A549 treated with AZD2906 at 1 μM for 4 hours (cell line): ENCODE measurements around the gene DNAJC5. TPM values are rescaled to one million over a fixed set of nuclear protein-coding genes. Genes with fewer than 3 reads are reported as not detected.

Experiments
- total RNA-seq: library from RNA; stranded (reverse); fragments of 200-300 nt; extraction: Qiagen RNA extraction; gene quantifications from 5 replicates; pipeline ENCODE4 v1.2.3, GENCODE V29; 2022

DNAJC5 gene, protein sequence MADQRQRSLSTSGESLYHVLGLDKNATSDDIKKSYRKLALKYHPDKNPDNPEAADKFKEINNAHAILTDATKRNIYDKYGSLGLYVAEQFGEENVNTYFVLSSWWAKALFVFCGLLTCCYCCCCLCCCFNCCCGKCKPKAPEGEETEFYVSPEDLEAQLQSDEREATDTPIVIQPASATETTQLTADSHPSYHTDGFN
- 25.9 to 29.2 TPM (median 28.0 TPM) in 5 replicates for total RNA-seq

DNA sequence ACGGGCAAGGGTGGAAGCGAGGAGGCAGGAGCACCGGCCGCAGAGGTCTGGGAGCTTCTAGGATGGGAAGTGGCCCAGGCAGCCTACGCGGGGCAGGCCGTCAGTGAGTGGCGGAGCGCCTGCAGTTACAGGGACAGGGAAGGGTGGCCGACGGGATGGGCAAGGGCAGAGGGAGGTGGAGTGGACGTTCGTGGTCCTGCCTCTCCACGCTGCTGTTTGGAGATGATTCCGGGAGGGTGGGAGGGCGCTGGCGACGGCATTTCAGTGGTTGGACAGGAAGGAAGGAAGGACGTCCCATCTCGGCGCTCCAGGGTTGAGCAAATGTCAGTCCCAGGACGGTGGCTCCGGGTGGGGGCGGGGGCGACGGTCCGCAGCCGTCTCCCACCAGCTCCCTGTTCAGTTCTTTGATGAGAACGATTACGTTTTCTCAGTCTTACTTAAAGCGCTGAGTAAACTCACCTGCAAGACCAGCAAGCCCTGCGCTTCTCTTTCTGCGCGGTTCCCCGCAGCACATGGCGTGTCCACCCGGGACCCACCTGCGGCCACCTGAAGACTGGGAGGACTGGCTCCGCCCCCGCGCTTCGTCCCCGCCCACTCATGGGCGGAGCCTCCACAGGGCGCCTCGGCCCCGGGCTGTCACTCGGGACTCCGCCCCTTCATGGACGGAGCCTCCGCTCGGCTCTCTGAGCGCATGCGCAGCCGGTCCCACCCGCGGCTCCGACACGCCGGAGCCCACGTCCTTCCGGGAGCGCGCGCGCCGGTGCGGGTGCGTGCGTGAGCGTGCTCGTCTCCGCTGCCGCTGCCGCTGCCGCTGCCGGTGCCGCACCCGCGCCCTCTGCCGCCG is at the start of gene DNAJC5:
DNAJC5 (plus strand) TSS at position 769 of the 844 bp plus-strand sequence. CDS start 33,220 bp downstream, outside the sequence.

DNA sequence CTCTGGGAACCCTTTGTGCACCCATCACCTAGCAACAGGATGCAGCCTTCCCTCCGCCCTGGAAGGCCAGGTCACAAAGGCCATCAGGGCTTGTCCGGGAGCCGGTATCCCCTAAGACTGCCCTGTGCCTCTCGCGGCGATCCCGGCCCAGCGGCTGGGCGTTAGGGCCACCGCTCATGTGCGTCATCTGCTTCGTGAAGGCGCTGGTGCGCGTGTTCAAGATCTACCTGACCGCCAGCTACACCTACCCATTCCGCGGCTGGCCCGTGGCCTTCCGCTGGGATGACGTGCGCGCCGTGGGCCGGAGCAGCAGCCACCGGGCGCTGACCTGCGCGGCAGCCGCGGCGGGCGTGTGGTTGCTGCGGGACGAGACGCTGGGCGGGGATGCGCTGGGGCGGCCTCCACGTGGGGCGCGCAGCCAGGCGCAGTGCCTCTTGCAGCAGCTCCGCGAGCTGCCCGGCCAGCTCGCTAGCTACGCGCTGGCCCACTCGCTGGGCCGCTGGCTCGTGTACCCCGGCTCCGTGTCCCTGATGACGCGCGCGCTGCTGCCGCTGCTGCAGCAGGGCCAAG is 33.5 kb upstream of the DNAJC5 start, which contains the start of gene ABHD16B:
ABHD16B (plus strand) TSS at position 134 of the 570 bp plus-strand sequence; CDS start at position 177, 43 bp downstream.

GRCh38 chr20:63864978-63865640 is 29.8 kb upstream of the DNAJC5 start, which contains the start of gene TPD52L2:
TPD52L2 (plus strand) TSS chr20:63865270; CDS start chr20:63865366, 96 bp downstream.

GRCh38 chr20:63955827-63956663 is 61.1 kb downstream of the DNAJC5 start, which contains the start of gene UCKL1:
UCKL1 (minus strand) TSS chr20:63956416; CDS start chr20:63956372, 44 bp downstream.

DNA sequence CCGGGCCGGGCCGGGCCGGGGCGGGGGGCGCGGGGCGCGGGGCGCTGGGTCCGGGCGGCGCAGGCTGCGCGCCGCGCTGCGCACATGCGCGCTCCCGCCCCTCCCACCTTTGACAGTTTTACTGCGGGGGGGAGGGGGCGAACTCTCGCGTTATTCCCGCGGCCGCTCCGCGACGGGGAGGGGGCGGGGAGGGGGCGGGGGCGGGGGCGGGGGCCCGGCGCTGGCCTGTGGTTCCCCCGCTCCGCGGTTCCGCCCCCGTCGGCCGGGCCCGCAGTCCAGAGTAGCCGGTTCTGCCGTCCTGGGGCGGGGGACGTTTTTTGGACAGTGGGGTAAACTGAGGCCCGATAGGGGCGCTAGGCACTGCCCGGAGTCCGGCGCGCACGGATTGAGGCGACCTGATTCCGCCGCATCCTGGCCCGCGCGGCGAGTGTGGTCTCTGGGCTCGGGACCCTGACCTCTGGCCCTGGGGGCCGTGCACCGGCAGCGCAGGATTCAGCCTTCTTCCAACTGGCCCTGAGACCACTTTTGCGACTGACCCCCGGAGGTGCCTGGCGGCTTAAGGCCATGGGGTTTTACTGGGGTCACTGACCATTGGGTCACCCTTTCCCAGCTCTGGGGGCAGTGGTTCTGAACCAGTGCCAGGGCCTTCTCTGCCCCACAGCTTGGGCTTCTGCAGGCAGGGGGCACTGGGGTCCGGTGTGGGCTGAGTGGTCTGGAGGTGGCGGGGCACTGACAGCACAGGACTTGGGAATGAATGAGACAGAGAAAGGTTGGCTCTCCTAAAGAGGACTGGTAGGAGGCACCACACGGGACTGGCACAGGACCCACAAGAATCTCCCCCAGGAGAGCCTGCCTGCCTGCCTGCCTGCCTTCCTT is 75.2 kb downstream of the DNAJC5 start, which contains the start of gene ZNF512B:
ZNF512B (minus strand) TSS at position 93 of the 876 bp plus-strand sequence. CDS start 1,980 bp downstream, outside the sequence.

GRCh38 chr20:63979557-63980316 is 84.8 kb downstream of the DNAJC5 start, which contains the start of gene SAMD10:
SAMD10 (minus strand) TSS chr20:63979642; CDS start chr20:63979467, 175 bp downstream.

DNA sequence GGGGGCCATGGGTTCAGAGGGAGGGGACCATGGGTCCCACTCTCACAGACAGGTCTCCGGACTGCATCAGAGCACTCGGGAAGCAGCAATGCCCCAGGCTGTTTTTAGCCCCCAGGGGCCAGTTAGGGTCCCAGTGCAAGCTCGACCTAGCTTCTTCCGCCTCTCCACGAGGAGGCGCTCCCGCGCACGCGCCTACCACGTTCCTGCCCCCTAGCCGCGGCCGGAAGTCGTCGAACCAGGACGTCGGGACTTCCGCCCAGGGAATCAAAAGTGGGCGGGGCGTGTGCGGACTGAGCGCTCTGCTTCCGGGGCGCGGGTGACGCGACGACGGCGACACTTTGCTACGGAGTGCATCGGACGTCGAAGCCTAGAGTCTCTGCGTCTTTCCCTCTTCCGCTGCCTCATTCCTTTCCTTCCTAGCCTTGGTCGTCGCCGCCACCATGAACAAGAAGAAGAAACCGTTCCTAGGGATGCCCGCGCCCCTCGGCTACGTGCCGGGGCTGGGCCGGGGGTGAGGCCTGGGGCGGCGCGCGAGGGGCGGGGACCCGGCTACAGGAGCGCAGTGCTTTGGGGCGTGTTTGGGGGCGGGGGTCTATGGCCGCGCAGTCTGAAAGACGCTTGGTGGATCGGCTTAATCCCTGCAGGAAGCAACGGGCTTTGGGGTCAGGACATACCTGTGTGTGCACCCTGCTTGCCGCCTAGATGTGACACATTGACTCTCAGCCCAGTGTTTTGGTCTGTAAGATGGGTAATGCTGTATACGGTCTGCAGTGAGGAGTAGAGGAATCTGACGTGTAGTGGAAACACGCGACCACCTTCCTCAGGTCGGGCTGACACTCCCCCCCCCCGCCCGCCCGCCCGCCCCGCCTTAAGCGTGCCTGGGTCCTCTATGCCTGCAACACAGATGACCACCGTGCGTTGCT is 86.1 kb downstream of the DNAJC5 start, which contains the start of gene PRPF6:
PRPF6 (plus strand) TSS at position 327 of the 923 bp plus-strand sequence; CDS start at position 441, 114 bp downstream.

Other genes with a start within 250 kb of the DNAJC5 start
- gene STMN3, start 241.7 kb upstream of the DNAJC5 start, total RNA-seq = 7.1 to 11.5 TPM (median 9.5 TPM) in 5 replicates
- gene RTEL1, start 236.8 kb upstream of the DNAJC5 start, total RNA-seq = 4.1 to 7.9 TPM (median 5.6 TPM) in 5 replicates
- gene TNFRSF6B, start 198.5 kb upstream of the DNAJC5 start, total RNA-seq = 0.22 to 0.87 TPM (median 0.69 TPM) in 5 replicates
- gene ARFRP1, start 187.2 kb upstream of the DNAJC5 start, total RNA-seq = 30.6 to 43.0 TPM (median 36.4 TPM) in 5 replicates
- gene ZGPAT, start 187.1 kb upstream of the DNAJC5 start, total RNA-seq = 20.1 to 30.0 TPM (median 26.1 TPM) in 5 replicates
- gene LIME1, start 158.5 kb upstream of the DNAJC5 start, total RNA-seq = 3.7 to 10.8 TPM (median 9.0 TPM) in 5 replicates
- 55.9 to 101 TPM (median 89.8 TPM) in 5 replicates for gene SLC2A4RG, start 155.3 kb upstream of the DNAJC5 start, total RNA-seq
- 0.73 to 0.85 TPM (median 0.76 TPM) in 5 replicates for gene ZBTB46, start 63.9 kb upstream of the DNAJC5 start, total RNA-seq
- not detected in 5 replicates for gene ABHD16B, start 33.6 kb upstream of the DNAJC5 start, total RNA-seq
- 131 to 135 TPM (median 134 TPM) in 5 replicates for gene TPD52L2, start 29.9 kb upstream of the DNAJC5 start, total RNA-seq
- 26.1 to 36.0 TPM (median 31.2 TPM) in 5 replicates for gene UCKL1, start 61.3 kb downstream of the DNAJC5 start, total RNA-seq
- gene ZNF512B, start 74.8 kb downstream of the DNAJC5 start, total RNA-seq = 10.2 to 13.7 TPM (median 11.8 TPM) in 5 replicates
- gene SAMD10, start 84.5 kb downstream of the DNAJC5 start, total RNA-seq = 0.05 TPM in 1 of 5 replicates, not detected in the others
- 52.7 to 54.9 TPM (median 54.7 TPM) in 5 replicates for gene PRPF6, start 86.0 kb downstream of the DNAJC5 start, total RNA-seq
- 0.10 to 0.56 TPM (median 0.41 TPM) in 5 replicates for gene C20orf204, start 141.1 kb downstream of the DNAJC5 start, total RNA-seq
- 1.6 to 2.9 TPM (median 2.6 TPM) in 5 replicates for gene SOX18, start 154.5 kb downstream of the DNAJC5 start, total RNA-seq
- gene TCEA2, start 168.1 kb downstream of the DNAJC5 start, total RNA-seq = 30.0 to 51.1 TPM (median 47.8 TPM) in 5 replicates
- gene RGS19, start 184.4 kb downstream of the DNAJC5 start, total RNA-seq = 39.1 to 53.5 TPM (median 50.3 TPM) in 5 replicates
- gene OPRL1, start 185.0 kb downstream of the DNAJC5 start, total RNA-seq = 1.3 to 2.3 TPM (median 1.7 TPM) in 5 replicates
- 0.65 to 3.1 TPM (median 2.4 TPM) in 5 replicates for gene LKAAEAR1, start 189.3 kb downstream of the DNAJC5 start, total RNA-seq
- gene NPBWR2, start 212.4 kb downstream of the DNAJC5 start, total RNA-seq = not detected in 5 replicates